Right lobe of liver (tissue), 6 donors: ENCODE data around the gene CFAP100. TPM values are rescaled to one million over a fixed set of nuclear protein-coding genes. Genes with fewer than 3 reads are reported as not detected.
A peak's percentile ranks its signal among the peaks of the same experiment; 100 is the strongest.

ENCODE experiments used
- ATAC-seq, 4 donors: fragments of 200-7000 bp; cut with Tn5 transposase; one replicate each; pipeline ENCODE4 v1.9.1; 2020; ENCODE audit warnings: mild to moderate bottlenecking in 4 of 4, moderate library complexity in 4 of 4
- DNase-seq, 3 donors: peaks; one replicate each; pipeline ENCODE4 v3.0.0-alpha.2; 2020
- H3K27ac ChIP-seq, 3 donors: fragments of 200-600 bp; one replicate each; pipeline ENCODE4 v1.8.0; 2022
- H3K27me3 ChIP-seq, 2 donors: fragments of 200-600 bp; one replicate each; pipeline ENCODE4 v1.8.0; 2022
- H3K36me3 ChIP-seq, 4 donors: fragments of 200-600 bp; sonication (generic) in 1 of 4; one replicate each; pipeline versions ENCODE4 v1.5.1 to v1.8.0; 2017 to 2022; ENCODE audit warnings: control low read depth in 1 of 4
- H3K4me1 ChIP-seq, 4 donors: fragments of 200-600 bp; sonication (generic) in 1 of 4; one replicate each; pipeline versions ENCODE4 v1.5.1 to v1.8.0; 2017 to 2022; ENCODE audit warnings: control low read depth in 1 of 4
- H3K4me3 ChIP-seq, 3 donors: fragments of 200-600 bp; one replicate each; pipeline ENCODE4 v1.8.0; 2022
- H3K9me3 ChIP-seq, 4 donors: fragments of 200-600 bp; sonication (generic) in 1 of 4; one replicate each; pipeline versions ENCODE4 v1.5.1 to v1.8.0; 2017 to 2022; ENCODE audit warnings: control low read depth in 1 of 4
- POLR2A ChIP-seq: fragments of 450-650 bp; IDR thresholded peaks from one replicate; pipeline ENCODE4 v1.6.1; 2017; ENCODE audit warnings: antibody characterized with exemption, mild to moderate bottlenecking
- WGBS: methylation state at CpG from one replicate; pipeline ENCODE4 v1.1.6; 2018; ENCODE audit warnings: low coverage, low lambda C conversion rate; ENCODE audit not compliant: insufficient coverage; ENCODE audit errors: missing lambda C conversion rate; 5-methylcytosine and 5-hydroxymethylcytosine counted together
- intact Hi-C, 2 donors: fragments of 100-400 bp; cut with DNase I; formaldehyde crosslinking; loops; one replicate each; pipeline versions ENCODE4 v1.11.2 to v1.14.1; 2022
- total RNA-seq, 6 experiments: library from RNA; depleted of rRNA in 2 of 6; stranded (reverse); fragments of >200 nt in 2 of 6; fragmentation: NEBNext Ultra II Directional in 3 of 6; extraction: Animal tissue kit (Norgen Biotek cat#: 25700) in 3 of 6; gene quantifications; one replicate each; pipeline versions ENCODE4 v1.1.0 to v1.2.4, GENCODE V29; 2016 to 2023
- TF ChIP-seq, protein P1 (sequence below), 4 donors: fragments of 200-600 bp in 3 of 4; fragments of 450-650 bp in 1 of 4; IDR thresholded peaks; one replicate each; pipeline versions ENCODE4 v1.5.1 to v1.8.0; 2016 to 2022; ENCODE audit warnings: antibody characterized with exemption in 4 of 4, mild to moderate bottlenecking in 2 of 4
- donor health status: DM: no; HTN: yes; CAD: no.
- donor health status: DM: no; HTN: no; CAD: no.
- donor health status: DM: no; HTN: no; CAD: no.
- donor health status: DM: no; HTN: yes; CAD: no.
- donor health status: DM: no; HTN: yes; CAD: no.

Gene CFAP100
- total RNA-seq, 6 experiments from 2014 or later = not detected

DNA sequence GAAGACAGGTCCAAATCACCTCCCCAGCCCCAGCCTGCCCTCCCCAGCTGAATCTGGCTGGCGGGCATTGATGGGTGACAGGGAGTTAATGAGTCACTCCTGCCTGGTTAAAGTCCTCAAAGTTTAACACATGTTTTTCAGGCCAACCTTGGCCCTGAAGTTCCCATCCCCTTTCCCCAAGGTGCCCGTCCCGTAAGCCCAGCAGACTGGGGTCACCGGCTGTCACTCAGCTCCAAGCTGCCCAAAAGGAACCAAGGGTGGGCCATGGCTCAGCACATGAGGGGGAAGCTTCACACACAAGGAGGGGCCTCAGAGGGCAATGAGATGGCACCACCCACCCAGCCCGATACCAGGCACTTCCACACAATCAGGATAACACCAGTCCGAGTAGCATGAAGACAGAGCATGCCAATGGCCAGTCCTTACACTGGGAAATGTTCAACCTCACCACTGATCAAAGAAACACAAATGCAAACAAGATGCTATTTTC, 27.3 kb upstream of the CFAP100 start:
- TF ChIP-seq, protein P1, sequence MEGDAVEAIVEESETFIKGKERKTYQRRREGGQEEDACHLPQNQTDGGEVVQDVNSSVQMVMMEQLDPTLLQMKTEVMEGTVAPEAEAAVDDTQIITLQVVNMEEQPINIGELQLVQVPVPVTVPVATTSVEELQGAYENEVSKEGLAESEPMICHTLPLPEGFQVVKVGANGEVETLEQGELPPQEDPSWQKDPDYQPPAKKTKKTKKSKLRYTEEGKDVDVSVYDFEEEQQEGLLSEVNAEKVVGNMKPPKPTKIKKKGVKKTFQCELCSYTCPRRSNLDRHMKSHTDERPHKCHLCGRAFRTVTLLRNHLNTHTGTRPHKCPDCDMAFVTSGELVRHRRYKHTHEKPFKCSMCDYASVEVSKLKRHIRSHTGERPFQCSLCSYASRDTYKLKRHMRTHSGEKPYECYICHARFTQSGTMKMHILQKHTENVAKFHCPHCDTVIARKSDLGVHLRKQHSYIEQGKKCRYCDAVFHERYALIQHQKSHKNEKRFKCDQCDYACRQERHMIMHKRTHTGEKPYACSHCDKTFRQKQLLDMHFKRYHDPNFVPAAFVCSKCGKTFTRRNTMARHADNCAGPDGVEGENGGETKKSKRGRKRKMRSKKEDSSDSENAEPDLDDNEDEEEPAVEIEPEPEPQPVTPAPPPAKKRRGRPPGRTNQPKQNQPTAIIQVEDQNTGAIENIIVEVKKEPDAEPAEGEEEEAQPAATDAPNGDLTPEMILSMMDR (IDR thresholded peaks at IDR 0.05) = no peak
- H3K9me3 ChIP-seq = no peaks in the 10 kb centered on the region
- 22% methylated on average over 6 of the region's 6 CpGs for WGBS
- H3K36me3 ChIP-seq = no peaks in the 10 kb centered on the region
- ATAC-seq (peak; percentile 85 to 89 (median 86)), DNase-seq (peak; percentile 79 to 89 (median 88))
- intact Hi-C loops = no loop called here
- H3K27me3 ChIP-seq = no peaks in the 10 kb centered on the region
- peak overlapping the region in 1 of 3 donors; percentile 7 for H3K4me3 ChIP-seq
- H3K4me1 ChIP-seq = peaks cover 0 to 47% (median 16%) of the 10 kb centered on the region in 4 donors
- H3K27ac ChIP-seq = peak overlapping the region; percentile 49 to 89 (median 89)

DNA sequence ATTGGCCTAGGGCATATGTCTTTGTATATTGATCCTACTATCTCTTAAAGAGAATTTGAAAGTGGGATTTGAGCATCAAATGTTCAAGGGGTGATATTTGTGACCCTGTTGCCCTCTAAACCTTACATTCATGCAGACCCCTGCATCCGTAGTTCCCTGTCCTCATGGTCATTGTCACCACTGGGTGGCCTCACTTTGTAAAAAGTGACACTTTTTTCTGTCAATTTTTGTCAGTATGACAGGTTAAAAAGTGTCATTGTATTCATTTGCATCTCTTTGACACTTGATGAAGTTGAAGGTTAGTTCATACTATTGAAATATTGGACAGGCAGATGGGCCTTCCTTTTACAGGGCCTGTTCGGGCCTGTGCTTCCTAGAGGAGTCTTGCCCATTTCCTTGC, 25.2 kb upstream of the CFAP100 start:
- H3K4me1 ChIP-seq = peaks cover 0 to 68% (median 26%) of the 10 kb centered on the region in 4 donors
- no peaks in the 10 kb centered on the region for H3K27me3 ChIP-seq
- intact Hi-C loops = no loop called here
- no peaks in the 10 kb centered on the region for H3K9me3 ChIP-seq
- no peak for ATAC-seq
- peak in 1 of 3 donors; percentile 2 for DNase-seq
- 100% methylated on average over 2 of the region's 2 CpGs for WGBS
- TF ChIP-seq POLR2A = no peak
- TF ChIP-seq, protein P1 (IDR thresholded peaks at IDR 0.05) = no peak
- H3K4me3 ChIP-seq = no peak overlapping the region
- peak overlapping the region in 1 of 3 donors; percentile 89 for H3K27ac ChIP-seq
- H3K36me3 ChIP-seq = no peaks in the 10 kb centered on the region

DNA sequence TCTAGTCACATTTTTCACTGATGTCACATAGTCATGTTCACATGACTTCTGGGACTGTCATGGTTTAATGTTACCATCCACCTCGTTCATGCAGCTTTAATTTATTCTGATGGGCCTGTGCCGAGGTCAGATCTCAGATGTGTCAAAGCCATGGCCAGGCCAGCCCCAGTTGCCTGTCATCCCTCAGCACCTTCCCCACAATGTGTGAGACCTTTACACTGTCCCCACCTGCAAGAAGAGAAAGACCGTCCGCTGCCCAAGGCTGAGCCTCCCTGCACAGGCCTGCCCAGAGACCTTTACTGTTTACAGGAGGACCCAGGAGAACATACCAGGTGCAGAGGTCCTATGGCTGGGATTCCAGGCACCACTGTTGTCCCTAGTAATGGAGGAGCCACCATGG, 24.7 kb upstream of the CFAP100 start:
- DNase-seq (peak in 2 of 3 donors; percentile 27 to 43), ATAC-seq (no peak)
- Histone ChIP-seq H3K27me3 (no peaks in the 10 kb centered on the region), H3K4me3 (no peak overlapping the region), H3K4me1 (peaks cover 0 to 66% (median 27%) of the 10 kb centered on the region in 4 donors), H3K27ac (peak overlapping the region in 1 of 3 donors; percentile 13), H3K9me3 (no peaks in the 10 kb centered on the region), H3K36me3 (no peaks in the 10 kb centered on the region)
- intact Hi-C loops = loop anchor here in 1 of 2 donors (10.0 kb wide), 1 partner anchor 105 kb away; no protein-coding TSS in a partner anchor
- WGBS = 53% methylated on average over 4 of the region's 4 CpGs
- TF ChIP-seq, protein P1 (IDR thresholded peaks at IDR 0.05) = no peak
- TF ChIP-seq POLR2A = no peak

DNA sequence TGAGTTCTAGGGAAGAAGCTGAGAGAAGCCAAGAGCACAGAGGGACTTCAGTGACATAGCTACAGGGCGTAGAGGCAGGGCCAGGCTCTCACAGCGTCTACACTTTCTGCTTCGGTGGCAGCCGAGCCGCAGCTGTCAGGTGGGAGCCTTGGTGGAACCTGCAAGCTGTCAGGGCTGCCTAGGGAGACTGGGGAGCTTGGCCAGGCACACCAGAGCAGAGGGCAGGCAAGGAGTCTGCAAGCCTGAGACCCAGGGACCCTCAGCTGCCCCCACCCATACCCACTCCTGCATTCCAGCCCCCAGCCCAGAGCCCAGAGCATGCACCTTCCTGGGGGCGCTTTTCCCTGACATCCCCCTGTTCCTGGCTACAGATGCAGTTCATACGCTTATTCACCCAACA, 24.1 kb upstream of the CFAP100 start:
- DNase-seq (peak in 2 of 3 donors; percentile 34 to 35), ATAC-seq (no peak)
- 80% methylated on average over 1 of the region's 7 CpGs for WGBS
- Histone ChIP-seq H3K4me3 (no peak overlapping the region), H3K27ac (no peak overlapping the region), H3K4me1 (peaks cover 0 to 61% (median 24%) of the 10 kb centered on the region in 4 donors), H3K27me3 (no peaks in the 10 kb centered on the region), H3K36me3 (no peaks in the 10 kb centered on the region), H3K9me3 (no peaks in the 10 kb centered on the region)
- intact Hi-C loops = loop anchor here in 1 of 2 donors (10.0 kb wide), 1 partner anchor 106 kb away; no protein-coding TSS in a partner anchor
- TF ChIP-seq POLR2A = no peak
- TF ChIP-seq, protein P1 (IDR thresholded peaks at IDR 0.05) = no peak
